ENCODE results near the gene SNX32. TPM values are rescaled to one million over a fixed set of nuclear protein-coding genes. Genes with fewer than 3 reads are reported as not detected.

Gene SNX32
- total and polyA plus RNA-seq, 4 donors, result 0.14 to 0.88 (median 0.64) TPM

- no peak for ATAC-seq (ENCODE audit: insufficient read depth, low FRiP score)
- peaks cover 24 to 53% (median 31%) of the 10 kb centered on the region in 4 donors for H3K36me3 ChIP-seq (ENCODE audit: control insufficient read depth in 4 of 4, insufficient read depth in 4 of 4, low read length in 4 of 4)
- H3K27me3 ChIP-seq (ENCODE audit: control insufficient read depth in 3 of 3, insufficient read depth in 3 of 3, low read length in 2 of 3), result no peaks in the 10 kb centered on the region
- H3K27ac ChIP-seq (ENCODE audit: low read depth in 1 of 2, low read length in 1 of 2), result no peak overlapping the region
- peaks cover 0 to 15% (median 8%) of the 10 kb centered on the region in 5 donors for H3K4me1 ChIP-seq (ENCODE audit: control insufficient read depth in 5 of 5, insufficient read depth in 5 of 5, low read length in 5 of 5)
- 91 to 95% methylated on average over 6 of the region's 6 CpGs for WGBS, 2 donors
- H3K9ac ChIP-seq (ENCODE audit: insufficient read depth in 1 of 2, low read length in 2 of 2), result no peak overlapping the region
- peaks cover 0 to 6% (median 2%) of the 10 kb centered on the region in 4 donors for H3K9me3 ChIP-seq (ENCODE audit: control insufficient read depth in 4 of 4, insufficient read depth in 3 of 4, low read length in 3 of 4)
- H3K4me3 ChIP-seq, result no peak overlapping the region
- no peak for DNase-seq
- no peak for TF ChIP-seq CTCF (IDR thresholded peaks at IDR 0.05; ENCODE audit: control extremely low read depth, extremely low read depth)
These were observed 19.6 kb downstream of the SNX32 start for GRCh38 chr11:65853246-65853979.

- Histone ChIP-seq H3K36me3 (ENCODE audit: control insufficient read depth in 4 of 4, insufficient read depth in 4 of 4, low read length in 4 of 4) (peaks cover 24 to 53% (median 31%) of the 10 kb centered on the region in 4 donors), H3K4me3 (no peak overlapping the region), H3K27ac (ENCODE audit: low read depth in 1 of 2, low read length in 1 of 2) (no peak overlapping the region), H3K4me1 (ENCODE audit: control insufficient read depth in 5 of 5, insufficient read depth in 5 of 5, low read length in 5 of 5) (peaks cover 0 to 22% (median 10%) of the 10 kb centered on the region in 5 donors), H3K9me3 (ENCODE audit: control insufficient read depth in 4 of 4, insufficient read depth in 3 of 4, low read length in 3 of 4) (peaks cover 0 to 6% (median 2%) of the 10 kb centered on the region in 4 donors), H3K27me3 (ENCODE audit: control insufficient read depth in 3 of 3, insufficient read depth in 3 of 3, low read length in 2 of 3) (no peaks in the 10 kb centered on the region), H3K9ac (ENCODE audit: insufficient read depth in 1 of 2, low read length in 2 of 2) (no peak overlapping the region)
- 91 to 99% methylated on average over 4 of the region's 4 CpGs for WGBS, 2 donors
- ATAC-seq (ENCODE audit: insufficient read depth, low FRiP score) (no peak), DNase-seq (no peak)
- TF ChIP-seq CTCF (IDR thresholded peaks at IDR 0.05; ENCODE audit: control extremely low read depth, extremely low read depth), result no peak
These were observed 20.4 kb downstream of the SNX32 start for GRCh38 chr11:65854161-65854592.

GRCh38 chr11:65854852-65855837 is 21.4 kb downstream of the SNX32 start:
- DNase-seq, result peak in 1 of 3 donors; percentile 8
- Histone ChIP-seq H3K27me3 (ENCODE audit: control insufficient read depth in 3 of 3, insufficient read depth in 3 of 3, low read length in 2 of 3) (no peaks in the 10 kb centered on the region), H3K4me3 (no peak overlapping the region), H3K36me3 (ENCODE audit: control insufficient read depth in 4 of 4, insufficient read depth in 4 of 4, low read length in 4 of 4) (peaks cover 24 to 53% (median 31%) of the 10 kb centered on the region in 4 donors), H3K4me1 (ENCODE audit: control insufficient read depth in 5 of 5, insufficient read depth in 5 of 5, low read length in 5 of 5) (peaks cover 0 to 29% (median 10%) of the 10 kb centered on the region in 5 donors), H3K9me3 (ENCODE audit: control insufficient read depth in 4 of 4, insufficient read depth in 3 of 4, low read length in 3 of 4) (peaks cover 0 to 6% (median 2%) of the 10 kb centered on the region in 4 donors), H3K9ac (ENCODE audit: insufficient read depth in 1 of 2, low read length in 2 of 2) (no peak overlapping the region), H3K27ac (ENCODE audit: low read depth in 1 of 2, low read length in 1 of 2) (no peak overlapping the region)
- ATAC-seq (ENCODE audit: insufficient read depth, low FRiP score), result no peak
- TF ChIP-seq CTCF (IDR thresholded peaks at IDR 0.05; ENCODE audit: control extremely low read depth, extremely low read depth), result no peak
- WGBS, 2 donors, result 85 to 88% methylated on average over 15 of the region's 15 CpGs
